Stimulated activated CD4-positive, alpha-beta T cell treated with anti-CD3 and anti-CD28 coated beads, Interleukin-12 subunit alpha, Interleukin-12 subunit beta, amount 100 ng/mL, for 48 hours (primary cell): ENCODE measurements around the gene THAP5.
A peak's percentile ranks its signal among the peaks of the same experiment; 100 is the strongest.

ENCODE experiments used
- DNase-seq, 3 donors: peaks; one replicate each; pipeline ENCODE4 v3.0.0-alpha.2; 2020; ENCODE audit warnings: low read depth in 2 of 3, low spot score in 1 of 3

Gene THAP5

DNA sequence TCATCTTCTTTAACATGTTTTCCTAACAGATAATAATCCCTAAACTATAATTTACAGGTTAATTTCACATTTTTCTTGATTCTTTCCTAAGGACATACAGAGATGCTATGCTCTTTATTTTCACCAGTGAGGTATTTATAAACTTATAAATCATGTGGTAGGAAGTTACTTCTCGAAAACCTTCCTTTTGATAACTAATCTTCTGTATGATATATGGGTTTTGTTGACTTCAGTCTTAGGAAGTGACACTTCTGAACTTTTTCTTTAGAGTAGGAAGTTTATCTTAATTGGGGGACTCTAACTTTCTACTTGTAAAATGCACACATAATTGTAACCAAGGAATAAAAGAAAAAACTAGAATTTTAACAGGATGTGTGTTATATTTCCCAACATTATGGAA, 33.8 kb downstream of the THAP5 start:
- no peak for DNase-seq

DNA sequence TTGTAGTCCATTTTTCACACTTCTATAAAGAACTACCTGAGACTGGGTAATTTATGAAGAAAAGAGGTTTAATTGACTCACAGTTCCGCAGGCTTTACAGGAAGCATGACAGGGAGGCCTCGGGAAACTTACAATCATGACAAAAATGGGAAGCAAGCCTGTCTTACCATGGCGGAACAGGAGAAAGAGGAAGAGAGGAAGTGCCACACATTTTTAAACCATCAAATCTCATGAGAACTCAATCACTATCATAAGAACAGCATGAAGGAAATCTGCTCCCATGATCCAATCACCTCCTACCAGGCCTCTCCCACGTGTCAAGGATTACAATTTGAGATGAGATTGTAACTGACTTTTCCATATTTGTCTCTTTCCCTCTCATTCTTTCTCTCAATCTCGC, 34.2 kb downstream of the THAP5 start:
- DNase-seq = no peak

DNA sequence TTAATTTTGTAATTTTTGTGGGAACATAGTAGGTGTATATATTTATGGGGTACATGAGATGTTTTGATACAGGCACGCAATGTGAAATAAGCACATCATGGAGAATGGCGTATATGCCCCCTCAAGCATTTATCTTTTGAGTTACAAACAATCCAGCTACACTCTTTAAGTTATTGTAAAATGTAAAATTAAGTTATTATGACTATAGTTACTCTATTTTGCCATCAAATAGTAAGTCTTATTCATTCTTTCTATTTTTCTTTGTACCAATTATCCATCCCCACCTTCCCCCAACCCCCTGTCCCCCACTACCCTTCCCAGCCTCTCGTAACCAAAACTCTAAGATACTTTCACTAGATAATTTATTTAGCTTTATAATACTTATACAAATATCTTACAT, 35.8 kb downstream of the THAP5 start:
- no peak for DNase-seq

DNA sequence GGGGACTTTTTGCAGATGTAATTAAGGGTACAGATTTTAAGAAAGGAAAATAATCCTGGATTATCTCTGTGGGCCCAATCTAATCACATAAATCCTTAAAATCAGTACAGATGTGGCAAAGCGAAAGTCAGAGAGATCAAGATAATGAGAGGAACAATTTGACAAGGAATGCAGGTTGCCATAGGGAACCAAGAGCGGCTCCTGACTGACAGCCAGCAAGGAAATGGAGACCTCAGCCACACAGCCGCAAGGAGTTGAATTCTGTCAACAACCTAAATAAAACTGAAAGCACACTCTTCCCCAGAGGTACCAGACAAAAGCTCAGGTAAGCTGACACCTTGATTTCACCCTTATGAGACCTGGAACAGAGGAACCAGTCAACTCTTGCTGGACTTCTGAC, 40.2 kb downstream of the THAP5 start:
- DNase-seq = no peak

DNA sequence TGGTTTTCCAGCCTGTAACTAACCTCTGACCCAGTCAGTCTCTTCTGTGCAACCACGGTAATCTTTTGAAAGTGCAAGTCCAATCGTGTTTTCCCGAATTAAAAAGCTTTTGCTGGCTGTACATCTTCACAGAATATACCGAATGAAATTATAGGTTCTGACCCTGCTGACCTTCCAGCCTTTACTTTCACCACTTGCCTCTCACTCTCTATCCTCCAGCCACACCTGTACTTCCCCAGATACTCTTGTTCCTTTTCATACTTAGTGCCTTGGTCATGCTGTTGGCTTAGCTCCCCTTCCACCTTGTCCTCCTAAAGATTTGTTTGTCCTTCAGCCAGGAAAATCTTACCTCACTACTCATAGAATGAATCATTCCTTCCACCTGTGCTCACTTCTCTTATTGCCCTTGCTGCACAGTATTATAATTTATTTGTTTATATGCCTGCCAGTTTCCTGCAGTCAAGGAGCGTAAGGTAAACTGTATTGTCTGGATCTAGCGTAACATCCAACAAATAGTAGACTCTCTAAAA, 41.3 kb downstream of the THAP5 start:
- DNase-seq = no peak

DNA sequence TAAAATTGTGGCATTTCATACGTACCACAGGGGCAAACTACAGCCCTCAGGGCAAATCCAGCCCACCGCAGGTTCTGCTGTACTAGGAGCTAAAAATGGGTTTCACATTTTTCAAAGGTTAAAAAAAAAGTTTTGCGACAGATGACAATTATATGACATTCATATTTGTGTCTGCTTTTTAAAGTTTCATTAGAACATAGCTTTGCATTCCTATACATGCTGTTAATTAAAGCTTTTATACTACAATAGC, 42.8 kb downstream of the THAP5 start:
- DNase-seq = no peak

DNA sequence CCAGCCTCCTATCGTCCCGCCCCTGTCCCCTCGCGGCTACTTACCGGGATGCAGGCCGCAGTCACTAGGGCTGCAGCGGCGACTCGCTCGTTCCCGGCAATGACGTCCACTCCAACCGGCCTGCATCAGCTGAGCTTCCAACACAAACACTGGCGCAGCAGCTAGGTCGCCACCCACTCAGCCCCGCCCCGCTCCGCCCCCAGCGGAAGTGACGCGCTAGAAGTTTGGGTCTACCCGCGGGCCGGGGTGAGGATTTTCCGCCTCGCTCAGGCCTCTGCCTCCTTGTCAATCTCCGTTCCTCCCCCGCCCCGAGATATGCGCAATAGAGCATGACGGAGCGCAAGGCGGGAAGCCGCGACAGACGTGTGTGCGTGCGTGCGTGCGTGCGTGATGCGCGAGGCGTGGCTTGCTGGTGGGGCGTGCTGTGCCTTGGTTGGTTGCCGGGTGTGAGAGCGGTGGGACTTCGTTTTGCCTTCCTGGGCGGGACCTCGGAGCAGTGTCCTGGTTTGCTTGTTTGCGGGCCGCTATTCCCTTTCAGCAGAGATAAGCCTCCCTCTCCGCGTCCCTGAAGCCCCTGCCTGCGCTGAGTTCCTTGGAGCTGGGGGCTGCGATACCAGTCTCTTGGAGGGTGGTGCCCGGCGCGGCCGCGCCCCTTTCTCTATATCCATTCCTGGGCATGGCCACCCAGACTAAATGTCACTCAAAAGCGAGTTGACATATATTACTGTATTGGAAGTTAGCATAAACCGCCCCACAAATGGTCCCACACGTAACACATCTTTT, 43.3 kb downstream of the THAP5 start, which contains the start of gene PNPLA8:
TSS of gene PNPLA8 (minus strand) at position 151 of the 783 bp plus-strand sequence. CDS start 10,644 bp downstream, outside the sequence.
- DNase-seq = peak; percentile 100

DNA sequence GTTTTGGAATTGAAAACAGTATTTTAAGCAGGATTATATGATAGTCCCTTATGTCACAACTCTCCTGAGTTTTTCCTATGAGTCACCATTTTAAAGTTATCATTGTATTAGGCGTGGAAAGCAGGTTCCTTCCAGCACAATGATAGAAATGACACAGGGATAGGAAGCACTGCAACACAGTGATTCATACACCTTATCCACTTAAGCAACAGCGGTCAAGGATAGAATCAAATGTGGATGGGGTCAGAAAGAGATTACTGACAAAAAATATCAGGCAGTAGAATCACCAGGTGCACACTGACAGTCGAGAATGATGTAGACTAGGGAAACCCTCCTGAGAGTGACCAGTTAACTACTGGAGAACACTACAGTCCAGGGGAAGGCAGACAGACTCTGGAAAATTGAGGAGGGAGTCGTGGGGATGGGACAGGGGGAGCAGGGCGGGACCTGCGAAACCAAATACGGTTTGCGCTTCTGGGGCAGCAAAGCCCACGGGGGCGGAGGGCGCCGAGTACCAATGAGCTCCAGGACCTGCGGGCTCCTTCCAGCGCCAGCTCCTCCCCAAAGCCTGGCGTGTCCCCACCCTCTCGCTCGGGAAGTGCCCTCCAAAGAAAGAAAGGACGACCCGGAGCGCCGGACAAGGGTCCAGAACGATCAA, 44.0 kb downstream of the THAP5 start:
- no peak for DNase-seq

DNA sequence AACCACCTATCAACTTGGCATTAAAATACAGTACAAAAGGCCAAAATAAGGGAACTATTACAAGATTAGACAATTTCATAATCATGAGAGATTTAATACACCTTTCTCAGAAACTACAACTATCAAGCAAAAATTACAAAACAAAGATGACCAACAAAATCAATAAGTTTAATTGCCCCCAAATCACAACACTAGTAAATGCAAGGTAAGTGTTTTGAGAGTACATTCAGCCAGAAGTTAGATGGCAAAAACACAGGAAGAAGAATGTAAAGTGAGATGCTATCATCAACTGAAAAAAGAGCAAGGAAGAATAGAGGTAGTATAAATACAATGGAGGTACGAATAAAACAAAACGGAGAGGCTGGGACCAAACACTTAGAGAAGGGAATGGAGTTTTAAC, 46.7 kb downstream of the THAP5 start:
- DNase-seq = no peak

DNA sequence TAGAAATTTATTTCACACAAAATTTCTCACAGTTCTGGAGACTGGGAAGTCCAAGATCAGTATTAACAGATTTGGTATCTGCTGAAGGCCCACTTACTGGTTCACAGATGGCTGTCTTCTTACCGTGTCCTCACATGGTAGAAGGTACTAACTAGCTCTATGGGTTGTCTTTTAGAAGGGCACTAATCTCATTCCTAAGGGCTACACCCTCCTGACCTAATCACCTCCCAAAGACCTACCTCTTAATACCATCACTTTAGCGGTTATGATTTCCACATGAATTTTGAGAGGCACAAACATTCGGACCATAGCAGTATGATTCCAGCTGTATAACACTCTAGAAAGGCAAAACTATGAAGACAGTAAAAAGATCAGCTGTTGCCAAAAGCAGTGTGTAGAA, 51.6 kb downstream of the THAP5 start:
- DNase-seq = no peak

DNA sequence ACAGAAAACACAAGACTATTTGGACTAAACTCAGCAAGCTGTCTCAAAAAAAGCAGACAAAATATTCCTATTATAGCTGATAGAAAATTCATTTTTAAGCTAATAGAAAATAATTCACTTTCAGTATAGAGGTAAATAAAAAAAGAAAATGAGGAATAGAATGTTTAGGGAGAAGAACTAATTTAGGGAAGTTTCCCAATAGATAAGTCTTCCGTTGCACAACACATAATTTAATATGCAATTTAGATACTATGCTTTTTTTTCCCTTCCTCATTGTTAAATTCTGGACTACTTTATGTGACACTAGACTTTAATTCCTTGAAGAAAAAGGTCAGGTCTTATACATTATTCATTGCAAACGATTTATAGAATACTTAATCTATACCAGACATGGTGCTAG, 53.9 kb downstream of the THAP5 start:
- no peak for DNase-seq

DNA sequence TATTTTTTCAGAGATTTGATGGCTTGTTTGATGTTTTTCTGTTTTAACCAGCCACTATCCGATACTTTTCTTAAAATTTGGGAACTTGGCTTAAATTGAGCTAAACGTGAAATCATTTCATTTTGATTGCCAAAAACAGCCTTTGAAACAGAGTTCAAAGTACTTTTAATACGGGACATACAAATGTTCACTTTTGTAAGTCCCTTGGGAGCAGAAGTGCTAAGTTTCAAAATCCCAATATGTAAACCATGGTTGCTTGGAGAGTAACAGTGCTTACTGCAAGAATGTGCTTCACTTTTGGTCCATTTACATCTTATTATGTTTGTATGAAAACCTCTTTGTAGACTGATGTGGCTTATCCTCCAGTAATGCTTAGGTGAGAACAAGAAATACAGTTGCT, 54.5 kb downstream of the THAP5 start:
- no peak for DNase-seq
